Nephron (organoid): ENCODE measurements around the gene PSMG3.

Experiments
- H3K27ac Mint-ChIP-seq, 3 experiments: 2 replicates each; pipeline ENCODE4 v1.8.0; 2020; ENCODE audit warnings: mixed read lengths in 3 of 3, mild to moderate bottlenecking in 2 of 3, moderate library complexity in 1 of 3
- H3K27me3 Mint-ChIP-seq: 2 replicates; pipeline ENCODE4 v1.8.0; 2021; ENCODE audit warnings: low read depth, mild to moderate bottlenecking, moderate library complexity, mixed read lengths
- H3K36me3 Mint-ChIP-seq: 2 replicates; pipeline ENCODE4 v1.8.0; 2020; ENCODE audit warnings: low read depth, mixed read lengths
- H3K4me1 Mint-ChIP-seq: 2 replicates; pipeline ENCODE4 v1.8.0; 2020; ENCODE audit warnings: mixed read lengths
- H3K4me3 Mint-ChIP-seq, 3 experiments: 2 replicates each; pipeline ENCODE4 v1.8.0; 2020; ENCODE audit warnings: mild to moderate bottlenecking in 3 of 3, mixed read lengths in 3 of 3, moderate library complexity in 2 of 3
- H3K9me3 Mint-ChIP-seq: 2 replicates; pipeline ENCODE4 v1.8.0; 2020; ENCODE audit warnings: mixed read lengths
- CTCF ChIP-seq, 3 experiments: fragments of 200-600 bp; sonication (generic); IDR thresholded peaks; one replicate each; pipeline ENCODE4 v1.5.0; 2021; ENCODE audit warnings: antibody characterized with exemption in 3 of 3; ENCODE audit not compliant: unreplicated experiment in 3 of 3

The PSMG3 gene

GRCh38 chr7:1604383-1604782, 34.6 kb upstream of the PSMG3 start:
- Mint-ChIP-seq H3K9me3 (no peaks in the 10 kb centered on the region), H3K27me3 (peaks cover 18% of the 10 kb centered on the region), H3K36me3 (no peaks in the 10 kb centered on the region), H3K4me3 (no peak overlapping the region), H3K27ac (no peak overlapping the region), H3K4me1 (peaks cover 5% of the 10 kb centered on the region)
- TF ChIP-seq CTCF (IDR thresholded peaks at IDR 0.05; ENCODE audit: unreplicated experiment in 3 of 3) = no peak

GRCh38 chr7:1603346-1604225, 33.8 kb upstream of the PSMG3 start:
- no peak overlapping the region for H3K4me3 Mint-ChIP-seq
- H3K36me3 Mint-ChIP-seq = no peaks in the 10 kb centered on the region
- no peak for TF ChIP-seq CTCF (IDR thresholded peaks at IDR 0.05; ENCODE audit: unreplicated experiment in 3 of 3)
- H3K4me1 Mint-ChIP-seq = peaks cover 5% of the 10 kb centered on the region
- H3K27ac Mint-ChIP-seq = no peak overlapping the region
- peaks cover 20% of the 10 kb centered on the region for H3K27me3 Mint-ChIP-seq
- H3K9me3 Mint-ChIP-seq = no peaks in the 10 kb centered on the region

GRCh38 chr7:1602386-1602785, 32.6 kb upstream of the PSMG3 start:
- Mint-ChIP-seq H3K27ac (no peak overlapping the region), H3K9me3 (no peaks in the 10 kb centered on the region), H3K27me3 (peaks cover 25% of the 10 kb centered on the region), H3K4me1 (peaks cover 3% of the 10 kb centered on the region), H3K36me3 (no peaks in the 10 kb centered on the region), H3K4me3 (no peak overlapping the region)
- no peak for TF ChIP-seq CTCF (IDR thresholded peaks at IDR 0.05; ENCODE audit: unreplicated experiment in 3 of 3)

GRCh38 chr7:1601956-1602355, 32.1 kb upstream of the PSMG3 start:
- Mint-ChIP-seq H3K9me3 (no peaks in the 10 kb centered on the region), H3K27ac (no peak overlapping the region), H3K36me3 (no peaks in the 10 kb centered on the region), H3K4me3 (no peak overlapping the region), H3K27me3 (peaks cover 25% of the 10 kb centered on the region), H3K4me1 (no peaks in the 10 kb centered on the region)
- no peak for TF ChIP-seq CTCF (IDR thresholded peaks at IDR 0.05; ENCODE audit: unreplicated experiment in 3 of 3)

GRCh38 chr7:1599640-1600395, 30.0 kb upstream of the PSMG3 start:
- peaks cover 2% of the 10 kb centered on the region for H3K9me3 Mint-ChIP-seq
- no peaks in the 10 kb centered on the region for H3K36me3 Mint-ChIP-seq
- TF ChIP-seq CTCF (IDR thresholded peaks at IDR 0.05; ENCODE audit: unreplicated experiment in 3 of 3) = no peak
- peaks cover 30% of the 10 kb centered on the region for H3K27me3 Mint-ChIP-seq
- H3K4me3 Mint-ChIP-seq = no peak overlapping the region
- H3K27ac Mint-ChIP-seq = no peak overlapping the region
- H3K4me1 Mint-ChIP-seq = no peaks in the 10 kb centered on the region
